Measurements from ENCODE around the gene ZBTB3.
A peak's percentile ranks its signal among the peaks of the same experiment; 100 is the strongest.
"Not testable (repeated sequence)": the region's sequence is repeated elsewhere in the genome, so short reads cannot be mapped to it uniquely, and the experiment has no call there.

ZBTB3 gene

DNA sequence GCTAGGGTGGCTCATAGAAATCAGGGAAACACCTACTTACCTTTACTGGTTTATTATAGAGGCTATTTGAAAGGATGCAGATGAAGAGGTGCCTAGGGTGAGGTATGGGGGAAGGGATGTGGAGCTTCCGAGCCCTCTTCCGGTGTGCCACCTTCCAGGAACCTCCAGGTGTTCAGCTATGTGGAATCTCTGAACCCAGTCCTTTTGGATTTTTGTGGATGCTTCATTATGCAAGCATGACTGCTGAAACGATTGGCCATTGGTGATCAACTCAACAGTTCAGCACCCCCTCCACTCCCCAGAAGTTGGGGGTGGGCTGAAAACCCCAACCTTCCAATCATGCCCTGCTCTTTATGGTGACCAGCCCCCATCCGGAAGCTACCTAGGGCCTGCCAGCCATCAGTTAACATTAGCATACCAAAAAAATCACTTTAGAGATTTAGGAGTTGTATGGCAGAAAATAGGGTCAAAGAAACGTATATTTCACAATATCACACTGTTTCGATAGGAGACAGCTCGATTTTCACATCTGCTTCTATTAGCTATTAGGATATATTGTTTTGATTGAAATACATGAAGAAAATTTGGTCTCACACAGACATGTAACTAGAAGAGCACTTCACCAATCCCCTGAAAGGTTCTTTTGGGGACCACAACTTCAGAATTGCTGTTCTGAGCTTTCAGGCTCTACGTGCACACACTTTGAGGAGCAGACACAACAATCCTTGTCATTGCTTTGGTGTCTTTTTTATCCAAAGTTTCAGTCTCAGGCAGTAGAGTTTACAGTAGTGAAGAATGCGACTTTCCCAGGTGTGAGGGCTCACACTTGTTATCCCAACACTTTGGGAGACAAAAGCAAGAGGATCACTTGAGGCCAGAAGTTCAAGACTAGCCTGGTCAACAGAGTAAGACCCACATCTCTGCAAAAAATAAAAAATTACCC, 4.2 kb upstream of the ZBTB3 start:
- DNase-seq (ENCODE audit: low read depth): no peak

DNA sequence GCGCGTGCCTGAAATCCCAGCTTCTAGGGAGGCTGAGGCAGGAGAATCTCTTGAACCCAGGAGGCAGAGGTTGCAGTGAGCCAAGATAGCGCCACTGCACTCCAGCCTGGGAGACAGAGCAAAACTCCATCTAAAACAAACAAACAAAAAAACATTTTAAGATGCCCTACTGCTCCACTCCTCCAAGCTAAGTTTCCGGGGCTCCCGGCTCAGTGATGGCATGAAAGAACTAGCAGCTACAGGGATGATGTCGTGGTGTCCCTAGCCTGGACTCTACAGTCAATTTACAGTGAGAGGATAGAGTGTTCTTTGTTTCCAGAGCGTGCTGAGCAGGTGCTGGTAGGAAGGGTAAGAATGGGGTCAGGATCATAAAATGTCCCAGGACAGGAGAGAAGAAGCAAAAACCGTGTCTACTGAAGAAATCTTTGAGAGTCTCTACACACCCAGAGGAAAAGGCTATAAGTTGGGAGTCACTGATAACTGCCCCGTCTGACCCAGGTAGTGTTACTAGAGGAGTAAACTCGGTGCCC, 1.2 kb upstream of the ZBTB3 start:
- no peak for DNase-seq (ENCODE audit: low read depth)

GRCh38 chr11:62752994-62753735, 795 bp downstream of the ZBTB3 start:
- no peak for DNase-seq (ENCODE audit: low read depth)

- no peak for DNase-seq (ENCODE audit: low read depth)
These were observed 1.7 kb downstream of the ZBTB3 start for GRCh38 chr11:62752177-62752785.

DNA sequence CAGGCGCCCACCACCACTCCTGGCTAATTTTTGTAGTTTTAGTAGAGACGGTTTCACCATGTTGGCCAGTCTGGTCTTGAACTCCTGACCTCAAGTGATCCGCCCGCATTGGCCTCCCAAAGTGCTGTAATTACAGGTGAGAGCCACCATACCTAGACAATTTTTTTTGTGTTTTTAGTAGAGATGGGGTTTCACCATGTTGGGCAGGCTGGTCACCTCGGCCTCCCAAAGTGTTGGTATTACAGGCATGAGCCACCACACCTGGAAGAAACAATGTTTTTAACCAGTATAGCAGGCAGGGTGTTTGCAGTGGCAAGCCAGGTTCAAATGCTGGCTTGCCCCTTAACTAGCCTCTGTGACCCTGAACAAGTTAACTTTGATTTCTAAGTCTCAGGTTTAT, 4.0 kb downstream of the ZBTB3 start:
- not testable (repeated sequence) for DNase-seq (ENCODE audit: low read depth)

DNA sequence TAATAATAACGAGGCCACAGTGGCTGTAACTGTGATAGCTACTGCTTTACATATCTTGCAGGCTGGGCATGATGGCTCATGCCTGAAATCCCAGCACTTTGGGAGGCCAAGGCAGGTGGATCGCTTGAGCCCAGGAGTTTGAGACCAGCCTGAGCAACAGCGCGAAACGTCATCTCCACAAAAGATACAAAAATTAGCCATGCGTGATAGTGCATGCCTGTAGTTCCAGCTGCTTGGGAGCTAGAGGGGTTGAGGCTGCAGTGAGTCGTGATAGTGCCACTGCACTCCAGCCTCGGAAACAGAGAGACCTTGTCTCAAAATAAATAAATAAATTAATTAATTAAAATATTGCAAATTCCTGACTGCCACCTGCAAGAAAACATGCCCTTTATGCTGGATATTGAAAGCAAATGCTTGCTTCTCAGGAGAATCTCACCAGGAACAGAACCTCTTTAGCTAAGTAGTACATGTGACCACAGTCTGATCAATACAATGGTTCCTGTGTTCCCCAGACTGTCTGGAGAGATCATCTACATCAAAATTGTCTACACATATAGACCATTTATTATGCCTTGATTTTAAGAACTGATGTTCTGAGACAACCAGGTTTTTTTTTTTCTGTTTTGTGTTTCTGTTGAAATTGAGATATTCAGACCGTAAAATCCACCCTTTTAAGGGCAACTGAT, 6.3 kb downstream of the ZBTB3 start:
- no peak for DNase-seq (ENCODE audit: low read depth)

DNA sequence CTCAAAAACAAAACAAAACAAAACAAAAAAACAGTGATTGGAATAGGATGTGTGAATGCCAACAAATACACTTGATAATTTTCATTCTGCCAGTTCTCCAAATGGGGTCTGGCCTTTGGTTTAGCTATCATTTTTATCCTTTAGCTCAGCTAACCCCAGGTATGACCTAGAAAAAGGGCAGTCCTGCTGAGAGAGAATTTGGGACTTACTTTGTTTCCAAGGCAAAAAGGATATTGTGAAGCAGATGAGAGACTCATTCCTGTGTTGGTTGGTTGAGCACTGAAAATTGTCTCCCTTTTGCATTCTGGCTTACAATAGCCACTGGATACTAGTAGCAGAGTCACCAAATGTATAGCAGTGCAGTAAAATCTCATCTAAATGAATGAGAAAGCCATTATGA, 16.8 kb downstream of the ZBTB3 start:
- DNase-seq (ENCODE audit: low read depth): no peak

GRCh38 chr11:62732830-62733229, 21.1 kb downstream of the ZBTB3 start:
- DNase-seq (ENCODE audit: low read depth): no peak

- DNase-seq (ENCODE audit: low read depth): not testable (repeated sequence)
These were observed 23.9 kb downstream of the ZBTB3 start for GRCh38 chr11:62730076-62730475.

DNA sequence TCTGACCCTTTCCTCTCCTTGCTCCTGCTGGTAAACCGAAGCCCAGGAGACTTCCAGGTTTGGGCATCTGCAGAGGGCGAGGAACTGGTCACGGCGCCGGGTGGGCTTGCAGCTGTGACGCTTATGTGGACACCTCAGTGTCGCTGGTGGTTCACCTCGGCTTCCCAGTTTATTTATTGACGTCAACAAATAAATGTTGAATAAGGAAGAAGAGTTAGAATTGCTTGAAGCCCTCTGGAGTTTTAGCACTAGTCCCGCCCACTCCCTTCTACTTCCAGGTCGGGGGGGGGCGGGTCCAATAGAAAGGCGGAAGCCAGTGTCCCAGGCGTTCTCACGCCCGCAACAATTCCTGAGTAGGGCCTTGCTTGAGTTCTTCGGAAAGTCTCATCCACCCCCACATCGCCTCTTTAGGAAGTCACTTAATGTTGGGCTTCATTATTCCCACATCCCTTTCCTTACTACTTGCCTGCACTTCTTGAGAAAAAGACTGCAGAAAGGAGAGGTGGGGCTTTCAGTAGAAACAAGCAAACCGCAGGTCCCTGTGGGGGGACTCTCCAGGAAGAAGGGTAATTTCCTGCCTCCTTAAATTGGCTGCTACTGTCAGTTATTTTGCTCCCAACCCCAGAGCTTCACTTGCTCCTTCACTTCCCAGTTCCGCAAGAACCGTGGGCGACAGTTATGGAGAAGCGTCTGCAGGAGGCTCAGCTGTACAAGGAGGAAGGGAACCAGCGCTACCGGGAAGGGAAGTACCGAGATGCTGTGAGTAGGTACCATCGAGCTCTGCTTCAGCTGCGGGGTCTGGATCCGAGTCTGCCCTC, 25.6 kb downstream of the ZBTB3 start, which contains the start of gene TTC9C:
Gene TTC9C, plus strand, starts transcription at position 316 of the 818 bp plus-strand sequence. Its CDS starts 363 bp downstream, at position 679.
- peak; percentile 75 for DNase-seq (ENCODE audit: low read depth)

DNA sequence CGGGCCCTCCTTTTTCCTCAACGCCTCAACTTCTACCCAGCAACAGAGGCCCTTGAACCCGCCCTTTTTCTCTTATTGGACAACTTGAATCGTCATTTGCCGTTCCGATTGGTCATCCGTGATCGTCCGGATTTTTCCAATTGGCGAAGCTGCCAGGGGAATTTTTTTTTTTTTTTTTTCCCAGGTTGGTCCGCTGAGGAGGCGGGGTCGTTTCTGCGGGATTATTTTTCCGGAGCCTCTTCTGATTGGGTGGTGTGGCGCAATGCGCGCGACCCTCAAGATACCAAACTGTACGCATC, 26.1 kb downstream of the ZBTB3 start:
- DNase-seq (ENCODE audit: low read depth): peak; percentile 68

GRCh38 chr11:62727165-62727871, 26.6 kb downstream of the ZBTB3 start, which contains the start of gene HNRNPUL2:
TSS of gene HNRNPUL2 (minus strand) at chr11:62727457. CDS start at chr11:62727156, 301 bp downstream.
- peak; percentile 97 for DNase-seq (ENCODE audit: low read depth)

- DNase-seq (ENCODE audit: low read depth): no peak
These were observed 27.1 kb downstream of the ZBTB3 start for GRCh38 chr11:62726915-62727164.

DNA sequence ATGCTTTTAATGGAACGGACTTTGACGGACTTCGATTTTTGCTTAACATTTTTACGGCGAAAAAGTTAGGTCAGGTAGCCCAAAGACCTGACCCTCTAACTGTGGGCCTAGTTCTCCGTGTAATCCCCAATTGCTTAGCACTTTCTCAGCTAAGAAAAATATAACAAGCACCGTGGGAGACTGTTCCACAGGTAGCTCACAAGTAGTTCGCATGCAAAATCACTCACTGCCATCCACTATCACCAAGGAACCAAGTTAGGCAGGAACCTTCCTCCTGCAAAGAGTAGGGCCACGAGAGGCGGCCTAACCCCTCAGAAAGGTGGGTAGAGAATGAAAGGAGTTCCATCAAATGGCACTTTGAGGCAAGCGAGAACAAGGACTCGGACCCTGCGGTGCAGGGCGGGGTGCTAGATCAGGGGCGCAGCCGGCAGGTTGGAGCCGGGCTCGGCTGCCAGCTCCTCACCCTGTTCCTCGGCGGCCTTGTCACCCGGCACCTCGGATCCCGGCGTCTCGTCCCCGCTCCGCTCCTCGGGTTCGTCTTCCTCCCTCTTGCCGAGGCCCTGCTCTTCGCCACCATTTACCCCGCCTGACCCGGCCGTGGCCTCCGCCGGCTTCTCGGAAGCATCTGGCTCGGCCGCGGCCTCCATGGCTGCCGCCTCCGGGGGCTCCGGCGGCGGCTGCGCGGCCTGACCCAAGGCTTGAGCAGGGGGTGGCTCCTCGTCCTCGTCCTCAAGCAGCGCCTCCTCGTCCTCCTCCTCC, 27.6 kb downstream of the ZBTB3 start:
- DNase-seq (ENCODE audit: low read depth): no peak

GRCh38 chr11:62725646-62726045, 28.3 kb downstream of the ZBTB3 start:
- no peak for DNase-seq (ENCODE audit: low read depth)

GRCh38 chr11:62724171-62724570, 29.8 kb downstream of the ZBTB3 start:
- DNase-seq (ENCODE audit: low read depth): no peak

DNA sequence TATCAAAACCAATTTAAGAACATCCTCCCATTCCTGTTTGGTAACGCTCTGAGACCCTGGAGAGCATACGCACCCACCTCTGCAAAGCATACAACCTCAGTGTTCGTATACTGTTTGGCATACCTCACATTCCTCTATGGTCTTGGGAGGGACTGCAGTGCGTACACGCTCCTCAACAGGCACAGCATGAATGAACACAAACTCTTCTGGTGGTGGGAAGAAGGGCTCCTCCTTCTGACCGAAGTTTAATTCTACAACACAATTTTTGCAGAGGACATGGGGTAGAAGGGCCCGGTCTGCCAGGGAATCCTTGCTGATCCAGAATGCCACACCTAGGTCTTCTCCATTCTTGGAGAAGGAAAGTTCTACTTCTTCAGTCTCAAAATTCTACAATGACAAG, 32.0 kb downstream of the ZBTB3 start:
- no peak for DNase-seq (ENCODE audit: low read depth)

GRCh38 chr11:62719302-62719978, 34.5 kb downstream of the ZBTB3 start:
- DNase-seq (ENCODE audit: low read depth): no peak

GRCh38 chr11:62716816-62717215, 37.1 kb downstream of the ZBTB3 start:
- DNase-seq (ENCODE audit: low read depth): no peak

Data from stimulated activated CD8-positive, alpha-beta memory T cell treated with anti-CD3 and anti-CD28 coated beads, Interleukin-12 subunit alpha, Interleukin-12 subunit beta, amount 100 ng/mL, for 1 hour (primary cell).